HUES48 (cell line): ENCODE measurements around the gene ASIC3.

ENCODE experiments used
- H3K27ac ChIP-seq: one replicate; pipeline ENCODE4 v1.7.0; 2013; ENCODE audit warnings: low read depth, low read length, inconsistent platforms
- H3K27me3 ChIP-seq: 2 replicates; pipeline ENCODE4 v1.6.1; 2013; ENCODE audit warnings: mild to moderate bottlenecking, low read length; ENCODE audit not compliant: control insufficient read depth, insufficient read depth
- H3K36me3 ChIP-seq: 2 replicates; pipeline ENCODE4 v1.6.1; 2013; ENCODE audit warnings: low read length; ENCODE audit not compliant: control insufficient read depth, insufficient read depth
- H3K4me1 ChIP-seq: 2 replicates; pipeline ENCODE4 v1.6.1; 2013; ENCODE audit warnings: mild to moderate bottlenecking, low read length; ENCODE audit not compliant: control insufficient read depth, insufficient read depth
- H3K4me3 ChIP-seq: 2 replicates; pipeline ENCODE4 v1.5.1; 2013; ENCODE audit warnings: mild to moderate bottlenecking, low read depth, low read length
- H3K9ac ChIP-seq: 2 replicates; pipeline ENCODE4 v1.6.1; 2013; ENCODE audit warnings: mild to moderate bottlenecking, low read depth, low read length, moderate library complexity
- H3K9me3 ChIP-seq: 2 replicates; pipeline ENCODE4 v1.6.1; 2013; ENCODE audit warnings: low read length; ENCODE audit not compliant: control insufficient read depth, insufficient read depth

The ASIC3 gene

DNA sequence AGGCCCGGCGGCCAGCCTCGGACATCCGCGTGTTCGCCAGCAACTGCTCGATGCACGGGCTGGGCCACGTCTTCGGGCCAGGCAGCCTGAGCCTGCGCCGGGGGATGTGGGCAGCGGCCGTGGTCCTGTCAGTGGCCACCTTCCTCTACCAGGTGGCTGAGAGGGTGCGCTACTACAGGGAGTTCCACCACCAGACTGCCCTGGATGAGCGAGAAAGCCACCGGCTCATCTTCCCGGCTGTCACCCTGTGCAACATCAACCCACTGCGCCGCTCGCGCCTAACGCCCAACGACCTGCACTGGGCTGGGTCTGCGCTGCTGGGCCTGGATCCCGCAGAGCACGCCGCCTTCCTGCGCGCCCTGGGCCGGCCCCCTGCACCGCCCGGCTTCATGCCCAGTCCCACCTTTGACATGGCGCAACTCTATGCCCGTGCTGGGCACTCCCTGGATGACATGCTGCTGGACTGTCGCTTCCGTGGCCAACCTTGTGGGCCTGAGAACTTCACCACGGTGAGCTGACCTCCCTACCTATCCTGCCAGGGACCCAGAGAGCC, 656 bp downstream of the ASIC3 start:
- peaks cover 35% of the 10 kb centered on the region for H3K27me3 ChIP-seq
- H3K4me3 ChIP-seq = no peak overlapping the region
- no peaks in the 10 kb centered on the region for H3K36me3 ChIP-seq
- H3K9me3 ChIP-seq = no peaks in the 10 kb centered on the region
- no peak overlapping the region for H3K27ac ChIP-seq
- no peak overlapping the region for H3K9ac ChIP-seq
- H3K4me1 ChIP-seq = 0 out of 2 replicates have a peak, but pooled peaks cover 3% of the 10 kb centered on the region

DNA sequence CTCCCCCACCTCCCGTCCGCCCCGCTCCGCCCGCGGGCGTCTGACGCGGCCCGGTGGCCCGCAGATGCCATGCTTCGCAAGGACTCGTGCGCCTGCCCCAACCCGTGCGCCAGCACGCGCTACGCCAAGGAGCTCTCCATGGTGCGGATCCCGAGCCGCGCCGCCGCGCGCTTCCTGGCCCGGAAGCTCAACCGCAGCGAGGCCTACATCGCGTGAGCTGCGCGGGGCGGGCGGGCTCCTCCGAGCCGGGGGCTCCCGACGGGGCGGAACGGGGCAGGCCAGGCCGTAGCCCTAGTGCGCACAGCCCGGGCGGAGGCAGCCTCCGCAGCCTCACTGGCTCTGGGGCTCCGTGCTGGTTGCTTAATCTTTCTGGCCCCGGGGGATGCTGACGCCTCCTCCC, 2.8 kb downstream of the ASIC3 start:
- peak overlapping the region; percentile 36 for H3K4me3 ChIP-seq
- peaks cover 35% of the 10 kb centered on the region for H3K27me3 ChIP-seq
- H3K4me1 ChIP-seq = 0 out of 2 replicates have a peak, but pooled peaks cover 3% of the 10 kb centered on the region
- H3K9ac ChIP-seq = no peak overlapping the region
- no peaks in the 10 kb centered on the region for H3K9me3 ChIP-seq
- no peak overlapping the region for H3K27ac ChIP-seq
- no peaks in the 10 kb centered on the region for H3K36me3 ChIP-seq

DNA sequence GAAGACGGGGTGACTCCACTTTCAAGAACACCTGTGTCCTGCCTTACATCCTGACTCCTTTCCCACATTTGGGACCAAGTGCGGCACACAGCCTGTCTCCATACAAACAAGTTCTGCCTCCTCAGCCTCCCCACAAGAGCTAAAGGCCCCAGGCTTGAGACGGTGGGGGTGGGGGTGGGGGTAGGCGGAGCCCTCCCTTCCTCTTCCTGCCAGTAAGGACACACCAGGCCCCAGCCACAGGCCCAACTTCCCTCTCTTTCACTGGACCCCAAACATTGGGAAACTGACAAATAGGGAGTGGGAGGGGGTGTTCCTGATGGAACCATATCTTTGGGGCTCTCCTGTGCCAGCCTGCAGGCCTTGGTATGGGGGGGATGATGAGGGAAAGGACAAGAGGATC, 4.8 kb downstream of the ASIC3 start:
- Histone ChIP-seq H3K9me3 (no peaks in the 10 kb centered on the region), H3K4me3 (no peak overlapping the region), H3K27ac (no peak overlapping the region), H3K36me3 (no peaks in the 10 kb centered on the region), H3K9ac (no peak overlapping the region), H3K4me1 (peaks cover 12% of the 10 kb centered on the region; the same call in 1 of the 2 replicates), H3K27me3 (peaks cover 39% of the 10 kb centered on the region)

DNA sequence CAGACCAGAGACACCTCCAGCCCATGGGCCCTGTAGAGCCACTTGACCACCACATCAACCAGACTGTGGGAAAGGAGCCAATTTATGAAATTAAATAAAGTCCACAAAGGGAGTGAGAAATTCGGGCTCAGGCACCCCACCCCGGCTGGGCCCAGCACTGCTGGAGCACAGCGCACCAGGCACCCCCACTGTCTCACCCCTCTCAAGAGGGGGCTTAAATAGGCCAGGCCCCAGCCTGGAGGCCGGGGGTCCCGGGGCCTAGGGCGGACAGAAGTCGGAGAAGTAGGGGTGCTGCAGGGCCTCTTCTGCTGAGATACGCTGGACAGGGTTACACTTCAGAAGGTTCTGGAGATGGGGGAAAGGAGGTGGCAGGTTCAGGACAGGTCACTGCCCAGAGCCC, 5.4 kb downstream of the ASIC3 start:
- Histone ChIP-seq H3K4me1 (peaks cover 19% of the 10 kb centered on the region), H3K36me3 (no peaks in the 10 kb centered on the region), H3K27ac (no peak overlapping the region), H3K9ac (no peak overlapping the region), H3K27me3 (peaks cover 37% of the 10 kb centered on the region), H3K9me3 (no peaks in the 10 kb centered on the region), H3K4me3 (no peak overlapping the region)

DNA sequence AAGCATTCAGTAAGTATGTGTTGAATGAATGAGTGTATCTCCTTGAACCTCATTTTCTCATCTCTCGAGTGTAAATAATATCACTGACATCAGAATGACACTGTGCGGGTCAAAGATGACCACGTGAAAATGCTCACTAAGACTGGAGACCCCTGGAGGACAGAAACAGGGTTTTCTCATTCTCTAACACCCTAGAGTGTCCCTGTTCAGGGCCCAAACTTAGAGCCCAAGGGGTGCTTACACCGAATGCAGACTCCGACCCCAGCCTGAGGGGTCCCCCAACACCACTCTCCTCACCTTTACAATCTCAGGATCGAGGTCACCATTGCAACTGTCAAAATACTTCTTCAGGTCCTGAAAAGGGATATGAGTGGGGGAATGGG, 7.9 kb downstream of the ASIC3 start:
- Histone ChIP-seq H3K27ac (no peak overlapping the region), H3K36me3 (no peaks in the 10 kb centered on the region), H3K9ac (no peak overlapping the region), H3K4me3 (peak overlapping the region; percentile 86; the same call in 1 of the 2 replicates), H3K27me3 (peaks cover 16% of the 10 kb centered on the region), H3K4me1 (peaks cover 33% of the 10 kb centered on the region), H3K9me3 (no peaks in the 10 kb centered on the region)

DNA sequence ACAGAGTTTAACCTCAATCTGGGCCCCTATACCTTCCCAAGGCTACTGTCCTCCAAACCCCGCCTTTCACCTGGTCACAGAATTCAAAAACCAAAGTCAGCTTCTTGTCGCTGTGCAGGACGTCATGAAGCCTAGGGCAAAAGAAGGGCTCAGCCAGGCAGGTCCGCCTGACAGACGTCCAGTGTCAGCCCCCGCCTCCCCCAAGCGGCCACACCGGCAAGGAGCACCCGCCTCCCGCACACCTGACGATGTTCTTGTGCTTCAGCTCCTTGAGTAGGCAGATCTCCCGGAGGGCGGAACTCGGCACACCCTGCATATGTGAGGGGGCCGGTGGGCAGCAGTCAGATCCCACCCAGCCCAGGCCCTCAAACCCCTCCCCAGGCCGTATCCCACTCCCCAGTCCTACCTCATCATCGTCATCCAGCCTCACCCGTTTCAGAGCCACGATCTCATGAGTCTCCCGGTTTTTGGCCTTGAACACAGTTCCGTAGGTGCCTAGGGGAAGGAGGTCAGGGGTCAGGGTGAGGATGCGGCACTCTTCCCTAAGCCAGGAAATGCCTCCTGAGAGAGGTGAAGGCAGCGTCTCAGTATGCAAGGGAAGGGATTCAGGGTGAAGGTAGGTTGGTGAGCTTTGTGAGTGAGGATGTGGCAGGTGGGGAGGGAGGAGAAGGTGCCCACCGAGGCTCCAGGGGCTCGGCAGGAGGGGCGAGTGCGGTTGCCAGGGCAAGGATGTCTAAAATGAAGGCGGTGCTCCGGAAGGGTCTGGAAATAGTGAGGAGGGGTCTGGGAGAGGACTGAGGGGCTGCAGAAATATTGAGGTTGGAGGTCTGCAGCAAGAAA, 8.6 kb downstream of the ASIC3 start:
- peak overlapping the region; percentile 86 for H3K4me3 ChIP-seq
- H3K9ac ChIP-seq = no peak overlapping the region
- H3K27me3 ChIP-seq = peaks cover 12% of the 10 kb centered on the region
- H3K9me3 ChIP-seq = no peaks in the 10 kb centered on the region
- no peaks in the 10 kb centered on the region for H3K36me3 ChIP-seq
- H3K27ac ChIP-seq = no peak overlapping the region
- peaks cover 36% of the 10 kb centered on the region for H3K4me1 ChIP-seq

DNA sequence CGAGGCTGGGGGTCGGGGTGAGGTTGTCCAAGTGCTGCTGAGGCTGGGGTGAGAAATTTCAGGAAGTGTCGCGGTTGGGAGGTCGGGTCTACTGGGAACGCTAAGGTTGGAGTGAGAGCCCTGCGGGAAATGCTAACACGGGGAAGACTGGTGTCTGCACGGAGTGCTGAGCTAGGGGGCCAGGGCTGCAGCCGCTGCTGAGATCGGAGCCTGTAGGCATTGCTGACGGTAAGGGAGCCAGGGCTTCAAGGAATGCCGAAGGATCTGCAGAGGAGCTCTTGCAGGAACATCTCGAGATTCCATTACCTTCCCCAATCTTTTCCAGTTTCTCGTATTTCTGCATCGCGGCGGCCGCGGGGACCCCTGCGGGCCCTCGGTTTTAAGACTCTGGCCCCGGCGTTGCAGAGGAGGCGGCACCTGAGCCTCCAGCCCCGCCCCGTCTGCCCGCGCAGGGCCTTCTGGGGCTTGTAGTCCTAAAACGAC, 9.2 kb downstream of the ASIC3 start, which contains the start of gene CDK5:
Gene CDK5, minus strand, starts transcription at position 392 of the 483 bp plus-strand sequence. Its CDS starts 49 bp downstream, at position 343.
- H3K4me1 ChIP-seq = peaks cover 40% of the 10 kb centered on the region
- H3K27ac ChIP-seq = peak within 1 kb of the TSS; percentile 91
- H3K9me3 ChIP-seq = no peaks in the 10 kb centered on the region
- H3K4me3 ChIP-seq = peak within 1 kb of the TSS; percentile 86
- no peak within 1 kb of the TSS; the same call in 1 of the 2 replicates for H3K9ac ChIP-seq
- H3K27me3 ChIP-seq = peaks cover 8% of the 10 kb centered on the region
- no peaks in the 10 kb centered on the region for H3K36me3 ChIP-seq

DNA sequence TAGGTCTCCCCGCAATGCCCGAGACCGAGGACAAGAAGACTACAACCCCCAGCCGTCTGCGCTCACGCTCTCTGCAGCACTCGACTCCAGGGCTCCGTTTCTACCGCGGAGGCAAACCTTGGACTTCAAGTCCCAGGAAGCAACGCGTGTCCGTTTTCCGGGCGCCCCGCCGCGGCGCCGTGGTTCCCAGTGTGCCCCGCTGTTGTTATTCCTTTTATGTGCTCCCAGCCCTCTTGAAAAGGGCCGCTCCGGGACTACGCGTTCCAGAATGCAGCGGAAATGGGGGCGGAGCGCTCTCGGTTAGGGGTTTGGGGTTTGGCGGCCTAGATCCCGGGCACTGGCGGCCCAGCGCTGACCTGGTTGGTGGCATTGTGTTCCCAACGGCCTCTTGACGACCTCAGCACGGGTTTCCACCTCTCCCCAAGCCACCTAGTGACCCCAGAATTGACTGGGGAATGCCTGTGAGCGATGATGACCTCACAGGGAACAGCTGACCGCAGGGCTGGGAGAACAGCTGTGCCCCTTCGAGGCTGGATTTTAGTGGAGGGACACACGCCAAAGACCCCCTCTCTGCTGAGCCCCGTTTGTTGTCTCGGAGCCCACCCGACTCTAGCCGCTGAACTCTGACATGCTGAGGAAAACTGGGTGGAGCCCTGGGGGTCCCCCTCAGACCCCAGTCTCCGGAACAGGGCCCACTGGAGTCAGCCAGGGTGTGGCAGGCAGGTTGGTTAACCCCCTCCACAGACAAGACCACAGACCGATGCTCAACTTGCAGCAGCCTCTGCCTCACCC, 9.9 kb downstream of the ASIC3 start:
- Histone ChIP-seq H3K27me3 (peaks cover 4% of the 10 kb centered on the region; the same call in 1 of the 2 replicates), H3K4me3 (peak overlapping the region; percentile 86), H3K9ac (no peak overlapping the region; the same call in 1 of the 2 replicates), H3K9me3 (no peaks in the 10 kb centered on the region), H3K36me3 (no peaks in the 10 kb centered on the region), H3K4me1 (peaks cover 41% of the 10 kb centered on the region), H3K27ac (peak overlapping the region; percentile 91)

DNA sequence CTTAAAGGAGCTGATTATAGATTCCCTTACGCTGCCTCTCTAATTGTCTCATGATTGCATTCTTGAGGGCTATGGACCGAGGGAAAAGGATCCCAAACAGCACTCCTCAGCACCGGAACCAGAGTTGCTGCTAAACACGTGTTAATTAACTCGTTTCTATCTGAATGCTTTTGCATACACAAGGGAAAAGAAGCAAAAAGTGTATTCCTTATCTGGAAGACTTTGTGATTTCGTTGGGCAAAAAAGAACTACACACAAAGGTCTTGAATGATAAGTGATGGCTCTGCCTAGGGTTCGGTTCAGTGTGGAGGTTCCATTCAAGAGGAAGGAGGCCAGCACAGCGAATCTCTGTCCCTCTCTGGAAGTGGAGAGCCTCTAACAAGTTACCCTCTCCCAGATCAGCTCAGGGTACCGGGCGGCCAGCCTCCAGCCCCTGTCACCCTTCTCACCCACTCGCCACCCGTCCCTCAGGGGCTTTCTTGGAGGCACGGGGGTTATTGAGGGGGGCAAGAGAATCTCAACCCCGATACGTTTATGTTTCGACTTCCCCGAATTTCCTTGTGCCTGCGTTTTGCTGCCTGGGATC, 10.5 kb downstream of the ASIC3 start:
- H3K27me3 ChIP-seq = peaks cover 4% of the 10 kb centered on the region; the same call in 1 of the 2 replicates
- H3K36me3 ChIP-seq = no peaks in the 10 kb centered on the region
- H3K4me3 ChIP-seq = peak overlapping the region; percentile 86
- H3K4me1 ChIP-seq = peaks cover 44% of the 10 kb centered on the region
- no peaks in the 10 kb centered on the region for H3K9me3 ChIP-seq
- H3K9ac ChIP-seq = no peak overlapping the region
- H3K27ac ChIP-seq = peak overlapping the region; percentile 91

DNA sequence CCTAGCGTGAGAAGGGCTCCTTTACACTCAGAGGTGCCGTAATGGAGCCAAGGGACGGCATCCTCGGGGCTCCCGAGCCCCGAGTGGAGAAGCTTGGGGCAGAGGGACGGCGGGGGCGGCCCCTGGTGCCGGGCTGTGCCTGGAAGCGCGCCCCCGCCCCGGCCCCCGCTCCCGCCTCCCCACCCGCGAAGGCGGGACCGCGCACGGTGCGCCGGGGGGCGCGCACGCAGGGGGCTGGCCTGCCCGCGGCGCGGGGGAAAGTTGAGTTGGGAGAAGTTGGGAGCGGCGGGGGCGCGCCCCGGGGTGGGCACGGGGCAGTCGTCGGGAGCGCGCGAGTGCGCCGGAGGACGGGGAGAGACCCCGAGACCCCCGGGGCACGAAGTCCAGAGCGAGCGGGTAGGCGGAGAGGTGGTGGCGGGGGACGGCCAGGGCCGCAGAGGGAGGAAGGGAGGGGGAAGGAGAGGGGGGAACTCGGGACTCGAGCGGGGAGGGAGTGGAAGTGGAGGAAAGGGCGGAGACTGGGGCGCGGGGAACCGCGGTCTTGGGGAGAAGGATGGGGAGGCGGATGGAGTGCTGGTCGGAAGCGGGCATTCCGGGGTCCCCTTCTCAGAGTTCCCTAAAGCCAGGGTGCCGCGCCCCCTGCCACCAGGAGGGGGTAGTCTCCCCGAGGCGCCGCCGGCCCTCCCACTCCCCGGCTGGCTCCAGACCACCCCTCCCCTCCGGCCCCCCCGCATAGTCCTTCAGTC, 11.2 kb downstream of the ASIC3 start, which contains the start of gene SLC4A2:
Gene SLC4A2, plus strand, starts transcription at position 223 of the 746 bp plus-strand sequence. CDS start 2,399 bp downstream, outside the sequence.
- Histone ChIP-seq H3K27ac (peak within 1 kb of the TSS; percentile 91), H3K4me1 (peaks cover 44% of the 10 kb centered on the region), H3K9ac (peak within 1 kb of the TSS; percentile 13; the same call in 1 of the 2 replicates), H3K36me3 (peaks cover 2% of the 10 kb centered on the region), H3K9me3 (no peaks in the 10 kb centered on the region), H3K4me3 (peak within 1 kb of the TSS; percentile 86), H3K27me3 (peaks cover 4% of the 10 kb centered on the region; the same call in 1 of the 2 replicates)
